ENCODE data around the gene CDKAL1. TPM values are rescaled to one million over a fixed set of nuclear protein-coding genes. Genes with fewer than 3 reads are reported as not detected.

CDKAL1 gene
- total RNA-seq, 1 experiment from 2014 or later: 20.6 TPM

GRCh38 chr6:21141616-21142303 lies 607.5 kb downstream of the CDKAL1 start (continued):
- TF ChIP-seq NR3C1 (CRISPR knock-in tag; conservative IDR thresholded peaks at IDR 0.05; ENCODE audit: low read depth): no peak
- no peak for TF ChIP-seq NR1H2 (CRISPR knock-in tag; IDR thresholded peaks at IDR 0.05)
- no peak for TF ChIP-seq OVOL2 (CRISPR knock-in tag; IDR thresholded peaks at IDR 0.05; ENCODE audit: borderline replicate concordance)

GRCh38 chr6:21142741-21143140 lies 608.5 kb downstream of the CDKAL1 start:
- ATAC-seq: no peak
- POLR2A ChIA-PET: no interaction called here
- no peaks in the 10 kb centered on the region for H3K36me3 Mint-ChIP-seq
- CTCF ChIA-PET: no interaction called here
- no peak overlapping the region for H3K4me3 Mint-ChIP-seq
- no peak for DNase-seq (ENCODE audit: low spot score)
- H3K27ac Mint-ChIP-seq: no peak overlapping the region
- peaks cover 26% of the 10 kb centered on the region for H3K4me1 Mint-ChIP-seq
- H3K9me3 Mint-ChIP-seq: no peaks in the 10 kb centered on the region
- H3K27me3 Mint-ChIP-seq (ENCODE audit: low read depth): no peaks in the 10 kb centered on the region
- TF ChIP-seq CDX4 (CRISPR knock-in tag; IDR thresholded peaks at IDR 0.05; ENCODE audit: borderline replicate concordance) (no peak), ZNF263 (CRISPR knock-in tag; IDR thresholded peaks at IDR 0.05; ENCODE audit: low read depth) (no peak), ZSCAN18 (CRISPR knock-in tag; IDR thresholded peaks at IDR 0.05) (no peak), ZMAT4 (CRISPR knock-in tag; IDR thresholded peaks at IDR 0.05) (no peak), E2F1 (CRISPR knock-in tag; IDR thresholded peaks at IDR 0.05) (no peak), JAZF1 (CRISPR knock-in tag; IDR thresholded peaks at IDR 0.05) (no peak), NR3C1 (CRISPR knock-in tag; conservative IDR thresholded peaks at IDR 0.05; ENCODE audit: low read depth) (no peak), GTF2I (CRISPR knock-in tag; conservative IDR thresholded peaks at IDR 0.05) (no peak), ATF2 (CRISPR knock-in tag; IDR thresholded peaks at IDR 0.05; ENCODE audit: borderline replicate concordance, low read depth) (no peak), ELF4 (CRISPR knock-in tag; IDR thresholded peaks at IDR 0.05; ENCODE audit: low read depth) (no peak), ZNF396 (CRISPR knock-in tag; IDR thresholded peaks at IDR 0.05; ENCODE audit: borderline replicate concordance) (no peak), RORB (CRISPR knock-in tag; IDR thresholded peaks at IDR 0.05) (no peak)

GRCh38 chr6:21143645-21144044 lies 609.4 kb downstream of the CDKAL1 start:
- CTCF ChIA-PET: interaction anchor here (0.9 kb wide), 1 partner anchor 593 kb away, joined by 3 read pairs; no protein-coding TSS in a partner anchor
- TF ChIP-seq SMAD4 (CRISPR knock-in tag; IDR thresholded peaks at IDR 0.05) (no peak), SMAD3 (CRISPR knock-in tag; IDR thresholded peaks at IDR 0.05; ENCODE audit: borderline replicate concordance) (no peak), STAT6 (CRISPR knock-in tag; conservative IDR thresholded peaks at IDR 0.05; ENCODE audit: low read depth) (no peak), USF1 (CRISPR knock-in tag; IDR thresholded peaks at IDR 0.05) (no peak), ATF1 (CRISPR knock-in tag; IDR thresholded peaks at IDR 0.05) (no peak), SP1 (CRISPR knock-in tag; conservative IDR thresholded peaks at IDR 0.05) (no peak), ZNF138 (CRISPR knock-in tag; conservative IDR thresholded peaks at IDR 0.05) (no peak), E2F1 (CRISPR knock-in tag; IDR thresholded peaks at IDR 0.05) (no peak), ZNF423 (CRISPR knock-in tag; IDR thresholded peaks at IDR 0.05) (no peak), ATF3 (CRISPR knock-in tag; conservative IDR thresholded peaks at IDR 0.05) (no peak)

More at GRCh38 chr6:21143645-21144044, 609.4 kb downstream of the CDKAL1 start:
- Mint-ChIP-seq H3K27me3 (ENCODE audit: low read depth) (no peaks in the 10 kb centered on the region), H3K4me1 (peaks cover 20% of the 10 kb centered on the region), H3K4me3 (no peak overlapping the region), H3K36me3 (no peaks in the 10 kb centered on the region), H3K9me3 (no peaks in the 10 kb centered on the region), H3K27ac (no peak overlapping the region)
- DNase-seq (ENCODE audit: low spot score): no peak
- POLR2A ChIA-PET: no interaction called here
- ATAC-seq: no peak
